Left hindlimb (tissue), 1 donor: ENCODE measurements around the gene ADNP.

Experiments
- DNase-seq: peaks from one replicate; pipeline ENCODE4 v3.0.0-alpha.2; 2018

ADNP gene

GRCh38 chr20:50932016-50932485 lies 814 bp upstream of the ADNP start:
- no peak for DNase-seq

GRCh38 chr20:50930976-50931305 lies 296 bp downstream of the ADNP start:
- no peak for DNase-seq

- DNase-seq = peak; percentile 53
These were observed 880 bp downstream of the ADNP start for GRCh38 chr20:50930139-50930975.

GRCh38 chr20:50929299-50930138 lies 1.7 kb downstream of the ADNP start:
- DNase-seq = peak; percentile 92

- no peak for DNase-seq
These were observed 2.8 kb downstream of the ADNP start for GRCh38 chr20:50928469-50928868.

- DNase-seq = no peak
These were observed 4.7 kb downstream of the ADNP start for GRCh38 chr20:50926530-50926929.

- DNase-seq = no peak
These were observed 6.8 kb downstream of the ADNP start for GRCh38 chr20:50924261-50924920.

GRCh38 chr20:50921803-50922501 lies 9.3 kb downstream of the ADNP start:
- DNase-seq = no peak

GRCh38 chr20:50920997-50921396 lies 10.2 kb downstream of the ADNP start:
- DNase-seq = no peak

- no peak for DNase-seq
These were observed 11.7 kb downstream of the ADNP start for GRCh38 chr20:50919567-50919966.

- no peak for DNase-seq
These were observed 12.8 kb downstream of the ADNP start for GRCh38 chr20:50918403-50918802.

- no peak for DNase-seq
These were observed 14.3 kb downstream of the ADNP start for GRCh38 chr20:50916934-50917333.

GRCh38 chr20:50916257-50916656 lies 15.0 kb downstream of the ADNP start:
- DNase-seq = no peak

- no peak for DNase-seq
These were observed 15.8 kb downstream of the ADNP start for GRCh38 chr20:50915424-50915823.

GRCh38 chr20:50913690-50914375 lies 17.4 kb downstream of the ADNP start:
- no peak for DNase-seq

GRCh38 chr20:50911716-50912115 lies 19.5 kb downstream of the ADNP start:
- no peak for DNase-seq

GRCh38 chr20:50911030-50911429 lies 20.2 kb downstream of the ADNP start:
- DNase-seq = no peak

GRCh38 chr20:50909413-50909812 lies 21.8 kb downstream of the ADNP start:
- no peak for DNase-seq

GRCh38 chr20:50904067-50904570 lies 27.1 kb downstream of the ADNP start:
- no peak for DNase-seq

- no peak for DNase-seq
These were observed 27.7 kb downstream of the ADNP start for GRCh38 chr20:50903353-50904051.

- DNase-seq = no peak
These were observed 29.9 kb downstream of the ADNP start for GRCh38 chr20:50901301-50901700.
